Cardiac septum (tissue), 1 donor: Measurements from ENCODE around the gene HCN4. TPM values are rescaled to one million over a fixed set of nuclear protein-coding genes. Genes with fewer than 3 reads are reported as not detected.
"Not testable (repeated sequence)": the region's sequence is repeated elsewhere in the genome, so short reads cannot be mapped to it uniquely, and the experiment has no call there.

Experiments used
- DNase-seq: peaks from one replicate; pipeline ENCODE4 v3.0.0-alpha.2; 2020; ENCODE audit warnings: low spot score
- intact Hi-C: fragments of 100-400 bp; cut with DNase I; formaldehyde crosslinking; loops from one replicate; pipeline ENCODE4 v1.14.0; 2022
- long read RNA-seq: library from polyadenylated mRNA; unstranded; transcript quantifications from one replicate; pipeline ENCODE4 v2.0.0, GENCODE V29; 2021
- total RNA-seq: library from RNA; stranded (reverse); fragmentation: NEBNext Ultra II Directional; extraction: Animal tissue kit (Norgen Biotek cat#: 25700); gene quantifications from one replicate; pipeline ENCODE4 v1.2.1, GENCODE V29; 2021
- donor health status: DM: no; HTN: no; CAD: no.

Gene HCN4
- 6.2 TPM for total RNA-seq
- long read RNA-seq, full-length matches to known transcripts = 3 of 10 reads
- long read RNA-seq, partial matches to known transcripts = 2 of 10 reads
- long read RNA-seq, other reads (novel, unspliced or antisense) = 5 of 10 reads

- DNase-seq = no peak
- intact Hi-C loops = loop anchor here (10.0 kb wide), 1 partner anchor 146 kb away; no protein-coding TSS in a partner anchor
These were observed at the start of gene HCN4 for GRCh38 chr15:73368301-73369136. Gene HCN4 (minus strand): TSS chr15:73368958. CDS start chr15:73368270, 688 bp downstream.

DNA sequence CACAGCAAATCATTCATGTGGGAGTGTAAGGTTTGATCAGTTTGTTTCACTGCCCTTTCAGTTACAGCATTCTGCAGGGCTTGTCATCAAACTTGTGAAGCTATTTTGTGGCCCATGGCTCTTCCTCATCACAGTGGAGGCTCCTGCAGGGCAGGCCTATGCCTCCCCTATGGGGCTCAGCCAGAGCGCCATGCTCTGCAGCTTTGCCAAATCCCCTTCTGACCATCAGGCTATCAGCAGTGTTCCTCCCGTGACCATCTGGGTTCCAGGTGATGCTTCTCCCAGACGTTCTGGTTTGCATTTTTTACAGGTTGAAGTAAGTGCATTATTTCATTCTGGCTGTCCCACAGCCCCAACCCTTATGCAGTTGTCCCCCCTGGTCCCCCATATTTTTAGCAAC lies 46.1 kb upstream of the HCN4 start:
- DNase-seq = no peak
- intact Hi-C loops = no loop called here

DNA sequence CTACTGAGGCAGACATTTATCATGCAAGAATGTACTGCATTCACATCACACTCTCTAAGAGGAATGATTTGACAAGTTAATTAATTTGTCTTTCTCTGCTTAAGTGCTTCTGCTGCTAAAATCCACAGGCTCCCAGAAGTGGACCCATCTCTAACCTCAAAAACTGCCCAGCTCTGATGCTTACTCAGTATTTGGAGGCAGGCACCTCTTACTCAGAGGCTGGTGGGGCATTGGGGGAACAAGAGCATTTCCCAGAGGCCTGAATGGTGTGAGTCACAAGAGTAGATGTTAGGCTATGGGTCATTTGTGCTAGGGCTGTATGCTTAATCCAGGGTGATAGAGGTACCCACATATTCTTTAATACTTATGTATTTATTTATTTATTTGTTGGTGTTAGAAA lies 34.4 kb upstream of the HCN4 start:
- intact Hi-C loops = no loop called here

GRCh38 chr15:73400222-73400621 lies 31.5 kb upstream of the HCN4 start:
- intact Hi-C loops = not testable (repeated sequence)

More for the DNA sequence above, 34.4 kb upstream of the HCN4 start:
- DNase-seq = no peak

GRCh38 chr15:73398861-73399260 lies 30.1 kb upstream of the HCN4 start:
- intact Hi-C loops = loop anchor here (10.0 kb wide), 1 partner anchor 236 kb away; the partner anchor contains the start of gene NPTN
- DNase-seq = no peak

More at GRCh38 chr15:73400222-73400621, 31.5 kb upstream of the HCN4 start:
- DNase-seq = not testable (repeated sequence)

- intact Hi-C loops = loop anchor here (10.0 kb wide), 1 partner anchor 237 kb away; the partner anchor contains the start of gene NPTN
- no peak for DNase-seq
These were observed 28.7 kb upstream of the HCN4 start for GRCh38 chr15:73397461-73397860.

GRCh38 chr15:73395671-73396070 lies 26.9 kb upstream of the HCN4 start:
- DNase-seq = no peak
- intact Hi-C loops = loop anchor here (10.0 kb wide), 1 partner anchor 239 kb away; the partner anchor contains the start of gene NPTN

- peak; percentile 82 for DNase-seq
- intact Hi-C loops = loop anchor here (10.0 kb wide), 1 partner anchor 240 kb away; the partner anchor contains the start of gene NPTN
These were observed 26.0 kb upstream of the HCN4 start for GRCh38 chr15:73394782-73395181.

DNA sequence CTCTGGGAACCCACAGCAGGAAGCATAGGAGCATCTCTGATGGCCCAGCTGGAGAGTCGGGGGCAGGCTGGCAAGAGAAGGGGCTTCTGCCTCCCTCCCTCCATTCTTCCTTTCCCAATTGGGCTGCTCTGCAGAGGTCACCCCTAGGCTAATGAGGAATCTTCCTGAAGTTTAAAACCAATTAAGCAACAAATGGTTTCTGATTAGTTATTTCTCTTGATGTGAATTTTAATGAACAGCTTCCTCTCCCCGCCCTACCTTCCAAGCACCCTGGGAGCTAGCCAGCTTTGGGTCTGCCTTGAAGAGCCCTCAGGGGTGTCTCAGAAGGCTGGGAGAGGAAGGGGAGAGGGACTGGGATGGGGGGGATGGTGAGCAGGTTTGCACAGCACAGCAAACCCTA lies 24.6 kb upstream of the HCN4 start:
- DNase-seq = no peak
- intact Hi-C loops = loop anchor here (10.0 kb wide), 1 partner anchor 241 kb away; the partner anchor contains the start of gene NPTN

- intact Hi-C loops = loop anchor here (10.0 kb wide), 1 partner anchor 243 kb away; the partner anchor contains the start of gene NPTN
- DNase-seq = no peak
These were observed 23.3 kb upstream of the HCN4 start for GRCh38 chr15:73392025-73392424.

GRCh38 chr15:73391128-73391872 lies 22.5 kb upstream of the HCN4 start:
- no peak for DNase-seq
- intact Hi-C loops = loop anchor here (10.0 kb wide), 1 partner anchor 244 kb away; the partner anchor contains the start of gene NPTN

DNA sequence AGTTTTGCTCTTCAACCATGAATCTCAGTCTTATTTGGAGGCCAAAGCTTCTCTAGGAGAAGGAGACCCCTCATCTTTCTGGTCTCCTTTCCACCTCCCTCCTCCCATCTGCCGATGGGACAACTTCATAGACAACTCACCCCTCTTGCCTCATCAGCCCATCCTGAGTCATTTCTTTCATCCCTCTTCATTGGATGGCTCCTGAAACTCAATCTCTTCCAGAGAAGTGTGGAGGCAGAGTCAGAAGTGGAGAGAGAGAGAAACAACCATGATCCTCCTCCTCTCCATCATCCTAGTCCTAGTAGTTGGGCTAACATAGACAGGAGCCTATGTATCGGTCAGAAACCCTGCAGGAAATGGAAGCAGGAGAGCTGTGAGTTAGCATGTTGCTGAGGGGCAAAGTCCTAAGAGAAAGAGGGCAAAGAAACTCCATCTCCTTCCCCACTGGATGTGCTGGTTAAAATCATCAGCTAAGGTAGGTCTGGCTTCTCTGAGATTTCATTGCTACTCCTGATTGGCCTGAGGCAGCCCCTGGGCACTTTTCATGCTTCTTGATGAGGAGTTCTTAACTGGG lies 21.3 kb upstream of the HCN4 start:
- no peak for DNase-seq
- intact Hi-C loops = loop anchor here (10.0 kb wide), 1 partner anchor 245 kb away; the partner anchor contains the start of gene NPTN

- no peak for DNase-seq
- intact Hi-C loops = no loop called here
These were observed 20.8 kb upstream of the HCN4 start for GRCh38 chr15:73389539-73389938.

DNA sequence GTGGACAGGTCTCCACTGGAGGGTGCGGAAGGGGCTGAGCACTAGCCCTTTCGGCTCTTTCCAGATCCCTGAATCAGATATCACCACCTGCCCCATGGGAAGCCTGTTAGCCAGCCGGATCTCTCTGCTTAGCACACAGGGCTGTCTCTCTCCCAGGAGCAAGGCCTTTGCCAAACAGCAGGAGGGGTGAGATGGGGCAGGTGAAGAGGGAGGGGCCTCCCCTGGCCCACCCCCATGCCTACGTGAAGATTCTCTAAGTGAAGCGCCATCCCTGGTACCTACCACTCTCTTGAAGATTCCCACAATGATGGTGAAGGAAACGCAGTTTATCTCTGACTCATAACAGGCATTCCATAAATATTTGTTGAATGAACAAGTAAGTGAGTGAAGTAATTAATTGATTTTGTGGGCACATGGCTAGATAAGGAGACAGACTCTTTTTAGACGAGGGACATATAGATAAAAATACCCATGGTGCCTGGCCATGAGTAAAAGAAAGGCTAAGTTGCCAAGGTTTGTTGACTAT lies 19.6 kb upstream of the HCN4 start:
- intact Hi-C loops = no loop called here
- peak; percentile 61 for DNase-seq

DNA sequence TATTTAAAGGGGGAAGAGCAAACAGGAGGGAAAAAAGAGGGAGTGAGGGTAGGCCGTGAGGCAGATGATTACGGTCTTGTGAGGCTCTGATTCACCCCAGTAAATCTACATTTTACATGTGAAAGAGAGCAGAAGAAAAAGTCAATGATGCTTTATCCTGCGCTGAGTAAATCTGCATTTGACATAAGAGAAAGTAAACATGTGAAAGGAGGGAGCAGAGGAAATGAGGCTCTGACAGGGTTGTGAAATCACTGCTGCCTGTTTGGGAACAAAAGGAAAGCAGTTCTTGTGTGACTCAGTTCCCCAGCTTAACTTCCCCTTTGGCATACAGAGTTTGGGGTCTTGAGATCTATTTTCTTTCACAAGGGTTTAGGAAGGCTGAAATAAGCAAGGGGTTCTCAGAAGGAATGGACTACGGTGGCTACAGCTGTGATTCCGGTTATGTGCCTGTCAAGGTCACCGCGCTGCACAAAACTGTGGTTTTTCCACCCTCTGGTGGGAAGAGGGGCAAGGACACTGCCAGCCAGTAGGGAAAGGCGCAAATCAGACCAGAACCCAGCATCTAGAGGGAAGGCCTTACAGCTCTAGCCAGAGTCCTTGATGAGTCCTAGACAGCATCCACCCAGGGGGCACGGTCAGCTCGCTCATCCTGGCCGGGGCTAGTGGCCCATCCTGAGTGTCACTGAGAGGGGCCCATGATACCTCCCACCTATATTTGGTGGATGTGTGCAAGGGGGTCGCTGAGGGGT lies 18.9 kb upstream of the HCN4 start:
- intact Hi-C loops = no loop called here
- no peak for DNase-seq

DNA sequence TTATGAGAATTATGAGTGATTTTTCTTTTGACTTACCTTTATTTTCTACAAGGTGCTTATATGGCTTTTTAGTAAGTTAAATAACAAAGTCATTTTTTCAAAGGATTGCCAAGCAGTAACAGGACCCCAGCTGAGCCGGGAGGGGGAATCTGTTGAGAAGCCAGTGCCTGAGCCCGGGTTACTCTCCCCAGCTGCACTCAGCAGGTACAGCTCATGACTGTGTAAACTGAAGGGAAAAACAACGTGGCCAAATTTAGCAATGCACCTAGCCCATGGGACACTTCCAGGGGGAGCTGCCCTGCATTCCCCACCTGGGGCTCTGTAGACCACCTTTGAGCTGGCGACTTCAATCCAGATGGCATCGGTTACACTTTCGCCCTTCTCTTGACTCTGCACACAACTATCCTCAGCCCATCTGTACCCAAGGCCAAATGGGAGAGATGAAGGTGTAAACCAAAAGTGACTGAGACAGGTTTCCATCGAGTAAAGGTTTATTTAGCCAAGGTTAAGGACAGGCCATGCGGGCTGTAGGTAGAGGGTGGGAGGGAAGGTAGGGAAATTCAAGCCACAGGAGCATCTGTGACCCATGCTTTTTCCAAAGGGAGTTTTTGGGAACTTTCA lies 18.2 kb upstream of the HCN4 start:
- peak; percentile 54 for DNase-seq
- intact Hi-C loops = no loop called here

DNA sequence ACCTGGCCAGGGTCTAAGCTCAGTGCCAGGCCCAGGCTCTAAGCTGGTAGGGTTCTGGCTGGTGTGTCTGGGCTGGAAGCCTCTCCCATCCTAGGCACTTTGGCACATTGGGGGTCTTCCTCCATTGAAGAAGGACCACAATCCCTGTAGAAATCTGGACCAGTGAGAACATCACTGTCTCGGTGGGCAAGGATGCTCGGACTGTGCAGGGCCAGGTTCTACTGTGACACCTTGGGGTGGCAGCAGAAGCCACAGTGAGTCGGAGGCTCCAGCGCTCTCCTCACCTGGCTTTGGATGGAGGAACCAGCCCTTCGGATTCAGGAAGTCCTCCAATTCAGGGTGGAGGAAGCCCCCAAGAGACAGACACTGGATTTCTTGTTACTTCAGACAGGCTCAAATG lies 17.5 kb upstream of the HCN4 start:
- intact Hi-C loops = no loop called here

GRCh38 chr15:73385205-73385604 lies 16.4 kb upstream of the HCN4 start:
- DNase-seq = peak; percentile 36
- intact Hi-C loops = no loop called here

More for the DNA sequence above, 17.5 kb upstream of the HCN4 start:
- DNase-seq = peak; percentile 49
